DOHH2 (cell line): ENCODE measurements around the gene ZDHHC5.

Experiments
- H3F3A ChIP-seq: fragments of 200-600 bp; sonication (generic), shearing (Covaris generic); 2 replicates; pipeline ENCODE4 v1.6.0; 2016; ENCODE audit warnings: antibody characterized with exemption, mild to moderate bottlenecking; ENCODE audit not compliant: control insufficient read depth, insufficient read depth
- H3K27ac ChIP-seq: fragments of 200-600 bp; sonication (generic); 2 replicates; pipeline ENCODE4 v1.5.1; 2014; ENCODE audit warnings: low read depth, mild to moderate bottlenecking, low read length, moderate library complexity
- H3K27me3 ChIP-seq: fragments of 200-600 bp; sonication (generic); 2 replicates; pipeline ENCODE4 v1.6.1; 2014; ENCODE audit warnings: mild to moderate bottlenecking, low read length, mixed read lengths; ENCODE audit not compliant: control insufficient read depth
- H3K36me3 ChIP-seq: fragments of 200-600 bp; sonication (generic); 2 replicates; pipeline ENCODE4 v1.6.1; 2014; ENCODE audit warnings: mild to moderate bottlenecking, low read length, moderate library complexity, mixed read lengths; ENCODE audit not compliant: control insufficient read depth
- H3K4me1 ChIP-seq: fragments of 200-600 bp; sonication (generic); 2 replicates; pipeline ENCODE4 v1.6.1; 2014; ENCODE audit warnings: mild to moderate bottlenecking, low read length, mixed read lengths; ENCODE audit not compliant: control insufficient read depth
- H3K4me2 ChIP-seq: fragments of 200-600 bp; sonication (generic); 2 replicates; pipeline ENCODE4 v1.6.0; 2014; ENCODE audit warnings: mild to moderate bottlenecking, low read length, moderate library complexity
- H3K4me3 ChIP-seq: fragments of 200-600 bp; sonication (generic); 2 replicates; pipeline ENCODE4 v1.5.1; 2014; ENCODE audit warnings: mild to moderate bottlenecking, low read length, mixed read lengths
- H3K79me2 ChIP-seq: fragments of 200-600 bp; sonication (generic); 2 replicates; pipeline ENCODE4 v1.6.1; 2014; ENCODE audit warnings: mild to moderate bottlenecking, low read length, mixed read lengths; ENCODE audit not compliant: control insufficient read depth
- H3K9me2 ChIP-seq: fragments of 200-600 bp; sonication (generic); replicated peaks from 2 replicates; pipeline ENCODE4 v1.6.1; 2014; ENCODE audit warnings: mild to moderate bottlenecking, low read length, mixed read lengths; ENCODE audit not compliant: control insufficient read depth
- H3K9me3 ChIP-seq: fragments of 200-600 bp; sonication (generic); 2 replicates; pipeline ENCODE4 v1.6.1; 2014; ENCODE audit warnings: antibody characterized with exemption, low read length, mixed read lengths; ENCODE audit not compliant: control insufficient read depth, insufficient read depth
- H4K20me1 ChIP-seq: fragments of 200-600 bp; sonication (generic); 2 replicates; pipeline ENCODE4 v1.6.0; 2014; ENCODE audit warnings: low read depth, mild to moderate bottlenecking, antibody characterized with exemption, low read length, moderate library complexity; ENCODE audit not compliant: control insufficient read depth, insufficient read depth
- EZH2phosphoT487 ChIP-seq: fragments of 200-600 bp; sonication (generic); IDR thresholded peaks from 2 replicates; pipeline ENCODE4 v1.6.1; 2017; ENCODE audit warnings: borderline replicate concordance, mild to moderate bottlenecking, antibody characterized with exemption, low read length, moderate library complexity, mixed read lengths
- TF ChIP-seq, protein P1 (sequence below): fragments of 200-600 bp; sonication (generic); IDR thresholded peaks from one replicate; pipeline ENCODE4 v1.5.1; 2014; ENCODE audit warnings: antibody characterized with exemption, mild to moderate bottlenecking, low read depth, low read length; ENCODE audit not compliant: poor library complexity, severe bottlenecking

The ZDHHC5 gene

DNA sequence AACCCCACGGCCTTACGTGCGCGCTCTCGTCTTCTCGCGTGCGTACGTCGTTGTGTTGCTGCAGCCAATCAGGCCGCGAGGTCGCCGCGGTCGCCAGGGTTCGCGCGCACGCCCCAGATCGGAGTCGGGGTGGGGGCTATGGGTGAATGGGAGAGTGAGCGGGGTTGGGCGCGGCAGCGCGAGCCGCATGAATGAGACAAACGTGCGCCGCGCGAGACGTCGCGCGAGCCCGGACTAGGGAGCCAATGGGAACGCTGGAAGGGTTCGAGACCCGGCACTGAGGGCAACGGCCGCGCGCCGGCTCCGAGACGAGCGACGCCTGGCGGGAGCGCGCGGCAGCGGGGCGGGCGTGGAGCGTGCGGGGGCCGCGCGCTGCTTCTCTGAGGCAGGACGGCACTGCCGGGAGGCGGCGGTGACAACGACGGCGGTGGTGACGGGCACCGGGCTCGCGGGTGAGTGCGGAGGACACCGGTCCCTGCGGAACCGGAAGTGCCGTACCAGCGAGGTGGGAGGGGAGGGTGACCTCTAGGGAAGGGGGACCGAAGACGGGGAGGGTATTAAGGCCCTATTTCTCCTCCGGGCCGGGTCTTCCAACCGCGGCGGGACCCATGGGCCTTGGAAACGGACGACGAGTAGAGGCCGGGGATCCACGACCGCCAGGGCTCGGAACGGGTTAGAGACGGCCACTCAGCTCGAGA, at the start of gene ZDHHC5:
Gene ZDHHC5 (plus strand): TSS at position 379 of the 698 bp plus-strand sequence. CDS start 4,977 bp downstream, outside the sequence.
- peak within 1 kb of the TSS; percentile 72 for H3K27ac ChIP-seq
- H3K4me2 ChIP-seq: peak within 1 kb of the TSS; percentile 71
- TF ChIP-seq, protein P1, sequence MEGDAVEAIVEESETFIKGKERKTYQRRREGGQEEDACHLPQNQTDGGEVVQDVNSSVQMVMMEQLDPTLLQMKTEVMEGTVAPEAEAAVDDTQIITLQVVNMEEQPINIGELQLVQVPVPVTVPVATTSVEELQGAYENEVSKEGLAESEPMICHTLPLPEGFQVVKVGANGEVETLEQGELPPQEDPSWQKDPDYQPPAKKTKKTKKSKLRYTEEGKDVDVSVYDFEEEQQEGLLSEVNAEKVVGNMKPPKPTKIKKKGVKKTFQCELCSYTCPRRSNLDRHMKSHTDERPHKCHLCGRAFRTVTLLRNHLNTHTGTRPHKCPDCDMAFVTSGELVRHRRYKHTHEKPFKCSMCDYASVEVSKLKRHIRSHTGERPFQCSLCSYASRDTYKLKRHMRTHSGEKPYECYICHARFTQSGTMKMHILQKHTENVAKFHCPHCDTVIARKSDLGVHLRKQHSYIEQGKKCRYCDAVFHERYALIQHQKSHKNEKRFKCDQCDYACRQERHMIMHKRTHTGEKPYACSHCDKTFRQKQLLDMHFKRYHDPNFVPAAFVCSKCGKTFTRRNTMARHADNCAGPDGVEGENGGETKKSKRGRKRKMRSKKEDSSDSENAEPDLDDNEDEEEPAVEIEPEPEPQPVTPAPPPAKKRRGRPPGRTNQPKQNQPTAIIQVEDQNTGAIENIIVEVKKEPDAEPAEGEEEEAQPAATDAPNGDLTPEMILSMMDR: peak; percentile 46
- no peak for TF ChIP-seq EZH2phosphoT487
- peak within 1 kb of the TSS; percentile 84 for H3K4me3 ChIP-seq
- peaks cover 49% of the 10 kb centered on the region for H3K79me2 ChIP-seq
- peaks cover 21% of the 10 kb centered on the region for H3K4me1 ChIP-seq
- H4K20me1 ChIP-seq: peaks cover 7% of the 10 kb centered on the region; the same call in 1 of the 2 replicates
- H3F3A ChIP-seq: no peaks in the 10 kb centered on the region
- H3K27me3 ChIP-seq: no peaks in the 10 kb centered on the region
- H3K9me2 ChIP-seq: no peaks in the 10 kb centered on the region
- H3K9me3 ChIP-seq: no peaks in the 10 kb centered on the region
- H3K36me3 ChIP-seq: peaks cover 38% of the 10 kb centered on the region

DNA sequence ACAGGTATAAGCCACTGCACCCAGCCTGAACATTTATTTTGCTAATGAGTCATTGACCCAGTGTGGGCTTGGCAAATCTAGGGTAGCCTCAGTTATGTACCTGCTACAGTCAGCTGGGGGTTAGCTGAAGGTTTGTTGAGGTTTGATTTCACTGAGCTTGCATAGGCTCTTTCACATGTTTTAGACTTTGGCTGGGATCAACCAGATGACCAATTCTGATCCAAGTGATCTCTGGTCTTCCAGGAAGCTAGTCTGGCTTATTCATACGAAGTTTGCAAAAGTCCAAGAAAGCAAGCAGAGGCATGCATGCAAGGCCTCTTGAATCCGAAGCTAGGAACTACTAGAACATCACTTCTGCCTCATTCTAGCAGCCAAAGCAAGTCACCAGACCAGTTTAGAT, 49.5 kb upstream of the ZDHHC5 start:
- no peak for TF ChIP-seq EZH2phosphoT487
- TF ChIP-seq, protein P1: no peak
- H3K27me3 ChIP-seq: peaks cover 8% of the 10 kb centered on the region
- H3K79me2 ChIP-seq: no peaks in the 10 kb centered on the region
- no peak overlapping the region for H3K27ac ChIP-seq
- no peaks in the 10 kb centered on the region for H3K9me2 ChIP-seq
- H3K9me3 ChIP-seq: peaks cover 13% of the 10 kb centered on the region
- no peaks in the 10 kb centered on the region for H3K36me3 ChIP-seq
- no peak overlapping the region for H3K4me3 ChIP-seq
- H3K4me2 ChIP-seq: no peak overlapping the region
- no peaks in the 10 kb centered on the region for H3F3A ChIP-seq
- H3K4me1 ChIP-seq: no peaks in the 10 kb centered on the region
- H4K20me1 ChIP-seq: no peaks in the 10 kb centered on the region

GRCh38 chr11:57619331-57619730, 48.6 kb upstream of the ZDHHC5 start:
- no peaks in the 10 kb centered on the region for H3K9me2 ChIP-seq
- H4K20me1 ChIP-seq: no peaks in the 10 kb centered on the region
- no peak for TF ChIP-seq EZH2phosphoT487
- TF ChIP-seq, protein P1: peak; percentile 29

More at GRCh38 chr11:57619331-57619730, 48.6 kb upstream of the ZDHHC5 start:
- Histone ChIP-seq H3K36me3 (no peaks in the 10 kb centered on the region), H3K27me3 (peaks cover 5% of the 10 kb centered on the region), H3K4me2 (no peak overlapping the region), H3K9me3 (peaks cover 13% of the 10 kb centered on the region), H3F3A (no peaks in the 10 kb centered on the region), H3K27ac (no peak overlapping the region), H3K4me3 (no peak overlapping the region), H3K79me2 (no peaks in the 10 kb centered on the region), H3K4me1 (no peaks in the 10 kb centered on the region)
